Posterior cingulate gyrus (tissue), 11 donors: ENCODE results near the gene CPLX1.

Experiments used
- DNase-seq, 10 donors: peaks; one replicate each; pipeline versions ENCODE4 v3.0.0 to v3.0.0-alpha.2; 2020 to 2021; ENCODE audit warnings: mixed read lengths in 3 of 10
- intact Hi-C: fragments of 100-400 bp; cut with DNase I; formaldehyde crosslinking; loops from one replicate; pipeline ENCODE4 v1.15.1; 2023

The CPLX1 gene

DNA sequence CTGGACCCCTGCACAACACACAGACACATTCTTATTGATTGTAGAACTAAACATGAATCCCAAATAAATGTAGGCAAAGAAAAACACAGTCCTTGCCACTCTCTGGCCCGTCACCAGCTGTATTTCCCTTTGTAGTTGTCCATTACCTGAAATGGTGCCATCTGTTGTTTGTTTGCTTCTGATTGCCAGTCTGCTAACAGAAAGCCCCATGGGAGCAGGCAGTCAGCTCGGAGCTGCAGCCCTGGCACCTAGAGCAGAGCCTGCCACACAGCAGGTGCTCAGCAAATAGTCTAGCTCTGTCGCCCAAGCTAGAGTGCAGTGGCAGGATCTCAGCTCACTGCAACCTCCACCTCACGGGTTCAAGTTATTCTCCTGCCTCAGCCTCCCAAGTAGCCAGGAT lies 28.9 kb downstream of the CPLX1 start:
- intact Hi-C loops, result no loop called here
- DNase-seq, result peak in 2 of 10 donors; percentile 28 to 69

- intact Hi-C loops, result no loop called here
- DNase-seq, result peak in 2 of 10 donors; percentile 44 to 55
Measured at GRCh38 chr4:796206-796605, 29.7 kb downstream of the CPLX1 start.

DNA sequence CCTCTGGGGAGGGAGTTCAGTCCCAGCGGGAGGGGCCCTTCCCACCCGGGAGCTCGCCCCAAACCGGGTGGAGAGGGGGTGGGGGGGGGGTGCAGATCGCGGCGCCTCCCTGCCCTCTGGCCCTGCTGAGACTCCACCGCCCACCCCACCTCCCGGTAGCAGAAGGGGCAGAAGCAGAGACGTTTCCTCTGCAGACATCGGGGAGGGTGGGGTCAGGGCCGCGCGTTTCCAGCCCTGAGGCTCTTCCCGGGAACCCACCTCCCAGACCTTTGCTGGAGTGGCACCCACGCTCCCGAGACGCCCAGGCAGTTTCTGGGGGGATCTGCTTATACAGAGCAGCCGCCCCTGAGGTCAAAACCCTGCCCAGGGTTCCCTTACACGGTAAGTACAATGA lies 30.2 kb downstream of the CPLX1 start:
- peak in 2 of 10 donors; percentile 52 to 67 for DNase-seq
- intact Hi-C loops, result no loop called here

DNA sequence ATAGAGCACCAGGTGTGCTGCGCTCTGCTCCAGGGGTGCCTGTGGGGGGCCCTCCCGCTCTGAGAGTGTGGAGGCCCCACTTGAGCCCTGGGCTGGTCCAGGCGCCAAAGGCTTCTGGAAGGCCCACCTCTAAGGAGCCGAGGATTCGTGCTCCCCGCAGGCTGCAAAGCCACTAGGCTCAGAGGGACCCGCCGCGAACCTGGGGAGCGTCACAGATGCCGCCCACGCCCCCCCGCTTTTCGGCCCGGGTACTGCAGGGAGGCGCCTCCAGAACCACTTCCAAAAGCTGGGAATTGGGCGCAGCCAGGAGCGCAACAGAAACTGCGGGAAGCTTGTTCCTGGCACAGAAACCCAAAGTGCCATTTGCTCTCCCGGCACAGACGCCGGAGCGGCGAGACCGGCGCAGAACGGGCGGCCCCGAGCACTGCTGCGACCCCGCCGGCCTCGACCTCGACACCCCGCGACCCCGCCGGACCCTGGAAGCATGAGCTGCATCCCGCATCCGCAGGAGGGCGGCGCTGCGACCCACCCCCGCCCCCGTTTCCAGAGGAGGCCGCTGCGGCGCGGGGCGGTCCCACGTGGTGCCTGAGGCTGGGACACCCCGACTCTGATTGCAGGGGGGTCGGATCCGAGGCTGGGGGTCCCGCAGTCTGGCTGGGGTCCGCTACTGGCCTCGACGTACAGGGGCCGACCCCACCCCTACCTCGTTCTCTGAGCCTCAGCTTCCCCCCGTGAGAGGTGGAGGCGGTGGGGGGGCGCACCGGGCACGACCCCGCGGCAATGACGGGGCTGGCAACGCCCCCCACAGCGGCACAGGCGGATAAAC lies 30.8 kb downstream of the CPLX1 start:
- intact Hi-C loops, result no loop called here
- peak in 6 of 10 donors; percentile 50 to 95 (median 74) for DNase-seq

DNA sequence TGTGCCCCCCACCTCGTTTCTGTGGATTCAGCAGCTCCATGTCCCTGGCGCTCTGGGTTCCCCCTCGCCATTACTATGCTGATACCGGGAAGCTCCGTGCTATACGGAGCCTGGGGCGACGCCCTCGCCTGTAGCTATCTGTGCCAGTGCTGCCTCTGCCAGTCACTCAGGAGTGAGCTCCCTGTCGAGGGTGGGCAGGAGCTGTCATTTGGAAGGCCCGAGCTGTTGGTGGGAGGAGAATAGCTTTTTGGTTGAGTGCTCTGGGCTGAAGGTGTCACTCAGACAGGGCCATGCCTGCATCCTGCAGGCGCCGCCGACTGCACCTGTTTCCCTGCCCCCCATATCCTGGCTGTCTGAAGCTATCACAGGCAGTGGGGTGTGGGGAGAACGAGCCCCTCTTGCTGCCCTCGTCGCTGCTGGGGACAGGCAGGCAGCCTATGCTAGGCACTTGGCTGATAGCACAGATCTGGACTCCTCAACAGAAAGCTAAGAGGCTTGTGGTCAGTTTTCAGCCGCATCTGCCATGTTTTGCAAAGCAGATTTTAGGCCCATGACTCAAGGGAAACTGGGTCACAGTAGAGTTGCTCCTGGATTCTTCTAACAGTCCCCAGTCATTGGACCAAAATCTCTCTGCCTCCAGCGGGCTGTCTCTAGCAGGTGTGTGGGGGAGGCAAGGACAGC lies 31.8 kb downstream of the CPLX1 start:
- intact Hi-C loops, result no loop called here
- DNase-seq, result peak in 2 of 10 donors; percentile 81 to 85

DNA sequence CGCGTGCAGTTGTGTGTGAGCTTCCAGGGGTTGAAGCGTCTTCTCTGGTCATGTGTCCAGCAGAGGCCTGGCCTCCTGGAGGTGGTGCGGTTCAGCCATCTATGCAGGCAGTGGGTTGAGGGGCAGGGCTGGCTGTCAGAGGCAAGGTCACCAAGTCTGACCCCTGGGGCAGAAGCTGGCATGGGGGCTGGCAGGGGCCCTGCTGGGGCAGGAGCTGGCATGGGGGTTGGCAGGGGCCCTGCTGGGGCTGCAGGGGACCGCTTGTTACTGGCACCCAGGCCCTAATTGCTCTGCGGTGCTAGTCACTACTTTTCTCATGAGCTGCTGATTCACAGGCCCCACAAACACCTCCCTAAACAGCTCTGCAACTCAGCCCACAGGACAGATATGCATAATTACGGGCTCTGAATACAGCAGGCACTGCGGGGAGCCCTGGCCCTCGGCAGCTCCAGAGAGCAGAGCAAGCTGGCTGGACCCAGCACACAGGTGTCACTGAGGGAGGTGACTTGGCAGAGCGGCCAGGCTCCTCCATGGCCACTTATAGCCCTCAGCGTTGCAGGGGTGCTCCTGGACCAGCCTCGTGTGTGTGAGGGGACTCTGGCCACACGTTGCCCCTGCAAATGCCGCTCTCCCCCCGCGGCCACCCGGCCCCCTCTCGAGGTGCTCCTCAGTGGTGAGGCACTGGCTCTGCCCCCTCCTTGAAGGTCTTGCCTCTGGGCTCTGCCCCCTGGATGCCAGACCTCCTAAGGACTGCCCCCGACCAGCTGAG lies 32.7 kb downstream of the CPLX1 start:
- peak in 2 of 10 donors; percentile 66 to 74 for DNase-seq
- intact Hi-C loops, result no loop called here

GRCh38 chr4:792626-793092 lies 33.3 kb downstream of the CPLX1 start:
- intact Hi-C loops, result no loop called here
- DNase-seq, result peak in 2 of 10 donors; percentile 65 to 77

- DNase-seq, result peak in 5 of 10 donors; percentile 36 to 91 (median 89)
- intact Hi-C loops, result no loop called here
Measured at GRCh38 chr4:791898-792625, 33.9 kb downstream of the CPLX1 start.

GRCh38 chr4:791252-791897 lies 34.6 kb downstream of the CPLX1 start:
- intact Hi-C loops, result no loop called here

DNA sequence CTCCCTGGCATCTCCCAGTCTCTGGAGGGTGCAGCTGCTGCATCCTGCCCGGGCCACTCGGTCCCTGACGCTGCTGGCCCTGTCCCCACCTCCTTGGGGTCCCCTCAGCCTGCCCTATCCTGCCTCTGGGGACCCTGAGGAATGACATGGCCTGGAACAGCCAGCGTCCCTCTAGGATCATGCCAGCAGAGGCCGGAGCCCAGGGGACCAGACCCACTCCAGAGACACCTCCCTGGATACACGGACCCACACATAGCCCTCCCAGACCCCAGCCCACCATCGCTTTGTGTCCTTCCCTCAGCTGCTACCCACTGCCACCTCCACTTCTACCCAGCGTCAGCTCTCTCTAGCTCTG lies 35.5 kb downstream of the CPLX1 start:
- intact Hi-C loops, result no loop called here
- peak in 1 of 10 donors; percentile 49 for DNase-seq

More at GRCh38 chr4:791252-791897, 34.6 kb downstream of the CPLX1 start:
- DNase-seq, result peak in 2 of 10 donors; percentile 57 to 60

- intact Hi-C loops, result no loop called here
- peak in 3 of 10 donors; percentile 62 to 64 (median 64) for DNase-seq
Measured at GRCh38 chr4:789571-790465, 36.1 kb downstream of the CPLX1 start.

GRCh38 chr4:788636-789297 lies 37.2 kb downstream of the CPLX1 start:
- peak in 3 of 10 donors; percentile 58 to 80 (median 80) for DNase-seq
- intact Hi-C loops, result no loop called here

GRCh38 chr4:788006-788635 lies 37.8 kb downstream of the CPLX1 start:
- intact Hi-C loops, result no loop called here

GRCh38 chr4:787561-787981 lies 38.4 kb downstream of the CPLX1 start:
- peak in 3 of 10 donors; percentile 60 to 71 (median 60) for DNase-seq
- intact Hi-C loops, result no loop called here

More at GRCh38 chr4:788006-788635, 37.8 kb downstream of the CPLX1 start:
- DNase-seq, result peak in 2 of 10 donors; percentile 34 to 39

DNA sequence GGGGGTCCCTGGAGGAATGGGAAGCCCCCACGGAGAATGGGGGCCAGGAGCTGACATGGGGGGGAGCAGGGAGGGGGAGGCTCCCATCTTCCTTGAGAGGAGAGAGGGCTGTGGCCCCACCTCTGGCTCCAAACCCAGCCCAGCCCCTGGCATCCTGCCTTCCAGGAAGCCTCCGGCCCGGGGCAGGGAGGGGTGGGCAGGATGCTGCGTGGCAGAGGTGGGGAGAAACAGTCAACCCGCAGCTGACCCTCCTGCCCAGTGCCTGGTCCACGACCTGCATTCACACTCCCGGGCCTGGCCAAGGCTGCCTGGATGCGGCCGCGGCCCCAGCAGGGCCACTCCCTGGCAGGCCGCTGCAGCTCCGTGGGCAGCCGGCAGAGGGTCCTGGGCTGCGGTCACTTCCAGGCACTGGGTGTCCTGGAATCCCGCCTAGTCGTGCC lies 39.0 kb downstream of the CPLX1 start:
- intact Hi-C loops, result no loop called here
- peak in 3 of 10 donors; percentile 70 to 81 (median 71) for DNase-seq

GRCh38 chr4:786074-786741 lies 39.7 kb downstream of the CPLX1 start:
- intact Hi-C loops, result no loop called here

More at GRCh38 chr4:786074-786741, 39.7 kb downstream of the CPLX1 start:
- DNase-seq, result peak in 3 of 10 donors; percentile 63 to 74 (median 67)
